Measurements from ENCODE around the gene FKBP15.

DNA sequence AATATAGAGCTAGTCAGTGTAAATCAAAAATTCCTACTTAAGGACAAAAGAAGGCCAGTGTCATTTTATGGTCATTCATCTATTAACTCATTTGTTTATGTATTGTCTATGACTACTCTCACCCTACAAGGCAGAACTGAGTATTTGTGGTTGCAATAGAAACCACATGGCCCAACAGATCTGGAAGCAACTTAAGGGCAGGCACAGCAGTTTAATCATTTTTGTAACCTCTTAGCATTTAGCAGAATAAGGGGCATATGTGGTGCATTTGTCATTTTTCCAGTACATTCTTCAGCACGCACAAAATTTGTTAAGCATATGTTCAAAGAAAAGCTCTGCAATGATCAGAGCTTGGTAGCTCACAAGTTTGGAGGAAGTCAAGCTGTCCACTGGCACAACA, 1.1 kb downstream of the FKBP15 start:
- TF ChIP-seq, protein P1, sequence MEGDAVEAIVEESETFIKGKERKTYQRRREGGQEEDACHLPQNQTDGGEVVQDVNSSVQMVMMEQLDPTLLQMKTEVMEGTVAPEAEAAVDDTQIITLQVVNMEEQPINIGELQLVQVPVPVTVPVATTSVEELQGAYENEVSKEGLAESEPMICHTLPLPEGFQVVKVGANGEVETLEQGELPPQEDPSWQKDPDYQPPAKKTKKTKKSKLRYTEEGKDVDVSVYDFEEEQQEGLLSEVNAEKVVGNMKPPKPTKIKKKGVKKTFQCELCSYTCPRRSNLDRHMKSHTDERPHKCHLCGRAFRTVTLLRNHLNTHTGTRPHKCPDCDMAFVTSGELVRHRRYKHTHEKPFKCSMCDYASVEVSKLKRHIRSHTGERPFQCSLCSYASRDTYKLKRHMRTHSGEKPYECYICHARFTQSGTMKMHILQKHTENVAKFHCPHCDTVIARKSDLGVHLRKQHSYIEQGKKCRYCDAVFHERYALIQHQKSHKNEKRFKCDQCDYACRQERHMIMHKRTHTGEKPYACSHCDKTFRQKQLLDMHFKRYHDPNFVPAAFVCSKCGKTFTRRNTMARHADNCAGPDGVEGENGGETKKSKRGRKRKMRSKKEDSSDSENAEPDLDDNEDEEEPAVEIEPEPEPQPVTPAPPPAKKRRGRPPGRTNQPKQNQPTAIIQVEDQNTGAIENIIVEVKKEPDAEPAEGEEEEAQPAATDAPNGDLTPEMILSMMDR (IDR thresholded peaks at IDR 0.05): no peak
- TF ChIP-seq POLR2A (IDR thresholded peaks at IDR 0.05): no peak
